Stimulated activated naive CD8-positive, alpha-beta T cell treated with anti-CD3 and anti-CD28 coated beads, Interleukin-15, Interleukin-2, amounts not matched to agents 100 U/mL and 50 U/mL, for 24 hours (primary cell): Measurements from ENCODE around the gene MYO15A.

Source experiments
- ATAC-seq: fragments of 150-1000 bp; cut with Tn5 transposase; one replicate; pipeline ENCODE4 v1.10.0; 2021
- DNase-seq: peaks from one replicate; pipeline ENCODE4 v3.0.0; 2021

Gene MYO15A

DNA sequence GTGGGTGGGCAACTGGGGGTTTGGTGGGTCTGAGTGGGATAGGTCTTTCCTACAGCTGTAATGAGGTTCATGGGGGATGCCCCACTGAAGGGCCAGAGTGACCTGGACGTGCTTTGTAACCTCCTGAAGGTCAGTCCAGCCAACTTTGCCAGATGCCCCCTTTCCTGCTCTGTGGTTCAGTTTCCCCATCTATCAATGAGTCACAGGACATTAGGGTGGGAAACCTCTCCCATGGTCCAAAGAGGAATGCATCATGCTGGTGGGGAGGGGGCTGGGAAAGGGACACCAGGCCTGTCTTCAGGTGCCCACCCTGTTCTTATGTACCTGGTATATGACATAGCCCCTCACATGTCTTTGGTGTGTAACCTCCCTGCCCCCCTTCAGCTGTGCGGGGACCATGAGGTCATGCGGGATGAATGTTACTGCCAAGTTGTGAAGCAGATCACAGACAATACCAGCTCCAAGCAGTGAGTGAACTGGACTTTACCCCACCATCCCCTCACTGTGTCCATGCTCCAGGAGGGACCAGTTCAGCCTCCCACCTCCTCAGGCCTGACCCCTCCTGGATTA lies 51.1 kb downstream of the MYO15A start:
- no peak for DNase-seq
- ATAC-seq: no peak

GRCh38 chr17:18160128-18160856 lies 51.7 kb downstream of the MYO15A start:
- ATAC-seq: no peak

DNA sequence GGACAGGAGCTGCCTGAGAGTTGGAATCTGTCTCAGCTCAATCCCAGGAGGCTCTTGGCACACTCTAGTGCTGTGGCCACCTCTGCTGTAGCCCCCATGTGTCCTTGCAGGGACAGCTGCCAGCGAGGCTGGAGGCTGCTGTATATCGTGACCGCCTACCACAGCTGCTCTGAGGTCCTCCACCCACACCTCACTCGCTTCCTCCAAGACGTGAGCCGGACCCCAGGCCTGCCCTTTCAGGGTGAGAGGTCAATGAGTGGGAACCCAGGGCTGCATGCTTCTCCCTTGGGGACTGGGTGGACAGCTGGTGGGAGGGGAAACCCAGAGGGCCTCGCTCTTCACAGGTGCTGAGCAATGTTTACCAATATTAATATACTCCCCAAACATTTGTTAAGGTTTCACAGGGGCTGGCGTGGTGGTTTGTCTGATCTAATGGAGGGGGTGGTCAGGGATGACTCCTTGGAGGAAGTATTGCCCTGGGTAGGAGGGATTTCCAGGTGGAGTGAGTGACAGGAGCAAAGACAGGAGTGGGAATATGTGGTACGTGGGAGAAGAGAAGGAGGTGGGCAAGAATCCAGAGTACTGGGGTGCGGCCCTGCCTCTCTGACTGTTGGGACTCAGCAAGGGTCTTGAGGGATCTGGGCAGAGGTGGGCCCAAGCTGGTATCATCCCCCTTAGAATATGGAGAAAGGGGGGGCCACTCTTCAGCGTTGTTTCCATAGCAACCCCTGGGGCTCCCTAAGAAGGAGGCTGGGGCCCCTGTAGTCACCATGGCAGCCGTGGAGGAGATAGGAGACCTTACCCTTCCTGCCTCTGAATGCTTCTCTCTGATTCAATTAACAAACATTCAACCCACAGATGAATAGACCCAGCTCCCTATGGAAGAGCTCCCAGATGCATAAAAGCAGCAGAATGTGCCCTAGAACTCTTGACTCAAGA lies 52.9 kb downstream of the MYO15A start:
- ATAC-seq (no peak), DNase-seq (no peak)

More at GRCh38 chr17:18160128-18160856, 51.7 kb downstream of the MYO15A start:
- no peak for DNase-seq

GRCh38 chr17:18163547-18163946 lies 55.0 kb downstream of the MYO15A start:
- DNase-seq (no peak), ATAC-seq (no peak)

DNA sequence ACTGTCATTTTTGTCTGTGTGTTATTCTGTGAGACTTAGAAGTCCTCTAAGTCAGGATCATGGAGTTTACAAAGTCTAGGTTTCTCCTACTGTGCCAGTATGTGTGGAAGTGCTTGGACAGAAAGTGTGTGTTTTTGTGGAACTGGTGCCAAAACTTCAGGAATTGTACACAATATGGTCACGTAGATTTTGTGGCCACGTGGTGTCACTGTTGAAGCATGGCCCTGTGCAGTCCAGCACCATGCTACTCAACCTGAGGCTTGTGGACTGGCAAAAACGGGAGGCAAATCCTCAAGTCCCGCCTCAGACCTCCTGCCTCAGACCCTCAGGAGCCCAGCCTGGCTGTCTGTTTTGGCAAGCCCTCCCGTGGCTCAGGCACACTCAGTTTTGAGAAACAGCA lies 58.3 kb downstream of the MYO15A start:
- ATAC-seq: no peak

DNA sequence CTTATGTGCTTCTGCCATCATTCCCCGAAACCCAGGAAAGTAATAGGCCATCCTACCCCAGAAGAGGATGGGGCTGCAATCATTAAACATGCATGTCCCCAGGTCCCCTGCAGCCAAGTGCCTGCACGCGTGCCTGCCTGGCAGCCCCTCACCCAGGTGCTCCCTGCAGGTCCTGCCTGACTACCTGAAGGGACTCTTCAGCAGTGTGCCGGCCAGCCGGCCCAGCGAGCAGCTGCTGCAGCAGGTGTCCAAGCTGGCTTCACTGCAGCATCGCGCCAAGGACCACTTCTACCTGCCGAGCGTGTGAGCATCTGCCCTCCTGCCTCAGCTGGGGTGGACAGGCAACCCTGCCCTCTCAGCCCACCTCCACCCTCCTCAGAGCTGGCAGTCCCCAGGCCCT lies 58.9 kb downstream of the MYO15A start:
- DNase-seq (no peak), ATAC-seq (no peak)

More for the DNA sequence above, 58.3 kb downstream of the MYO15A start:
- no peak for DNase-seq

- DNase-seq: no peak
- ATAC-seq: no peak
Measured at GRCh38 chr17:18172531-18173278, 64.1 kb downstream of the MYO15A start.

- no peak for DNase-seq
- no peak for ATAC-seq
Measured at GRCh38 chr17:18173740-18174139, 65.2 kb downstream of the MYO15A start.

DNA sequence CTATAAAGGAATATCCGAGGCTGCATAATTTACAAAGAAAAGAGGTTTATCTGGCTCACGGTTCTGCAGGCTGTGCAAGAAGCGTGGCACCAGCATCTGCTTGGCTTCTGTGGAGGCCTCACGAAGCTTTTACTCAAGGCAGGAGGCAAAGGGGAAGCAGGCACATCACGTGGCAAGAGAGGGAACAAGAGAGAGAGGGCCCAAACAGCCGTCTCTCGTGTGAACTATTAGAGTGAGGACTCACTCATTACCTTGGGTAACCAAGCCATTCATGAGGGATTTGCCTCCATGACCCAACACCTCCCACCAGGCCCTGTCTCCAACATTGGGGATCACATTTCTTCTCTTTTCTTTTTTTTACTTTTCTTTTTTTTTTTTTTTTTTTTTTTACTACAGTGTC lies 67.6 kb downstream of the MYO15A start:
- DNase-seq: no peak

DNA sequence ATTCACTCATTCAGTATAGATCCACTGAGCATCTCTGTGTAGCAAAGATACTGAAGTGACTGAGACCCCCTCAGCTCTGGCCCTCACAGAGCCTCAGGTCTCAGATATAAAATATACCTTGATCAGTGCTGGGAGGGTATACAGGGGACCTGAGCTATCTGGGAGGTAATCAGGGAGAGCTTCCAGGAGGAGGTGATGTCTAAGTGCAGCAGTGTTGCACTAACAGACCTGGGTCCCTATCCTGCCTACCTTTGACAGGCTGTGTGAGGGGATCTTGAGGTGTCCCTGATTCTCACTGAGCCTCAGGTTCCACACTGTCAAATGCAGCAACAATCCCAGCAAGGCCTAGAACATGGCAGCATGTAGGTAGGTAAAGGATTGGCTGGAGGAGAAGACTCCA lies 68.6 kb downstream of the MYO15A start:
- ATAC-seq (no peak), DNase-seq (no peak)

More for the DNA sequence above, 67.6 kb downstream of the MYO15A start:
- ATAC-seq: no peak

GRCh38 chr17:18177722-18178121 lies 69.2 kb downstream of the MYO15A start:
- ATAC-seq: no peak
- no peak for DNase-seq

GRCh38 chr17:18179196-18179595 lies 70.6 kb downstream of the MYO15A start:
- no peak for ATAC-seq
- no peak for DNase-seq

DNA sequence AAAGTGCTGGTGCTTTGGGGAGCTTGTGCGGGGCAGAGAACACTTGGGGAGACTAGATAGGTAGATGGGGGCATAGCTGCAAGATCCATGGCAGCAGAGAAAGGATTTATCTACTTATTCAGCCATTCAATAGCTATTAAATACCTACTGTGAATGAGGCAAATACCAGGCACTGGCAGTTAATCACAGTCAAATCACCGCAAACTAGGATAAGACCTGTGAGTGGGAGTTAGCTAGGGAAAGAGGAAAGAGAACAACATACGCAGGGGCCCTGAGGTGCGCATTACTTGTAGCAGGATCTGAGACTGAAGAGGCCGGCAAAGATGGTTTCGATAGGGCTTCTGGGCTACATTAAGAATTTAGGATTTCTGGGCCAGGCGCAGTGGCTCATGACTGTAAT lies 71.2 kb downstream of the MYO15A start:
- DNase-seq (no peak), ATAC-seq (no peak)

DNA sequence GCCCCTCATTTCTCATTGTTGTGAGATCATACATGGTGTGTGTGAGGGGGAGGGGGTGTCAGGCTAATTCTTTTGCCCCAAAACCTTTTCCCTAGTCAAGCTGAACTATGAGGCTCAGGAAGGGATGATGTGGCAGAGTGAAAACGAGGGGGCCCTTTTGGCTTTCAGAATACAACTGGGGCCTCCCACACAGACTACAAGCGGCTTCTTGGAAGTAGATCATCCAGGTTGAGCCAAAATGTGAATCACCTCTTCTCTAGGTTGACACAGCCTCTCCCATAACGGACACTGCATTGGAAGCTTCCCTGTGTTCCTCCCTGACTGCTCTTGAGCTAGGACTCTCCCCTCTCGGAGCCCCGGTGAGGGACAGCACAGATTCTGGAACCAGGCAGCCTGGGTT lies 72.8 kb downstream of the MYO15A start:
- ATAC-seq (peak; percentile 20), DNase-seq (peak; percentile 67)

GRCh38 chr17:18182110-18182977 lies 73.8 kb downstream of the MYO15A start:
- ATAC-seq: no peak
- DNase-seq: peak; percentile 23

- peak; percentile 92 for DNase-seq
- peak; percentile 34 for ATAC-seq
Measured at GRCh38 chr17:18182978-18183333, 74.4 kb downstream of the MYO15A start.

GRCh38 chr17:18183334-18184142 lies 75.0 kb downstream of the MYO15A start, which contains the start of gene ALKBH5:
Gene ALKBH5 (plus strand): TSS chr17:18183828. CDS start chr17:18184244, 416 bp downstream.
- peak; percentile 97 for DNase-seq
- peak; percentile 84 for ATAC-seq

- no peak for ATAC-seq
- peak; percentile 73 for DNase-seq
Measured at GRCh38 chr17:18184143-18185031, 75.8 kb downstream of the MYO15A start.

DNA sequence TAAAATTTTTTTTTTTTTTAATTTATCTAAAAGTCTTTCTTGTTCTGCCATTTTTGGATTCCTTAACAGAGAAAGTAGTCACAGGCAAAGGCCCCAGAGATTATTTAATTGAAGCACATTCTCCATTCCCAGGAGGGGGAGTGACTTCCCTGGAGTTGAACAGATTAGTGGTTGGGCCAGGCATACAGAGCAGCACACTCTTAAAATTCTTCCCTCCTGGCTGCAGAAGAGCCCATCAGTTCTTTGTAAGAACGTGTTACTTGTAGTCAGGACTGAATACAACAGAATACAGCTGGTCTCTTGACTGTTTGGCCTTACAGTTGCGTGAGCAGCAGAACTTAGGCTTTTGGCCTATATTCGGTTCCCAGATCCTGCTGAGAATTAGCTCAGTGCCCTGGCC lies 76.8 kb downstream of the MYO15A start:
- DNase-seq (no peak), ATAC-seq (no peak)
